ENCODE results near the gene SWAP70.

GRCh38 chr11:9726321-9727022 is 62.6 kb downstream of the SWAP70 start:
- TF ChIP-seq, protein P1, sequence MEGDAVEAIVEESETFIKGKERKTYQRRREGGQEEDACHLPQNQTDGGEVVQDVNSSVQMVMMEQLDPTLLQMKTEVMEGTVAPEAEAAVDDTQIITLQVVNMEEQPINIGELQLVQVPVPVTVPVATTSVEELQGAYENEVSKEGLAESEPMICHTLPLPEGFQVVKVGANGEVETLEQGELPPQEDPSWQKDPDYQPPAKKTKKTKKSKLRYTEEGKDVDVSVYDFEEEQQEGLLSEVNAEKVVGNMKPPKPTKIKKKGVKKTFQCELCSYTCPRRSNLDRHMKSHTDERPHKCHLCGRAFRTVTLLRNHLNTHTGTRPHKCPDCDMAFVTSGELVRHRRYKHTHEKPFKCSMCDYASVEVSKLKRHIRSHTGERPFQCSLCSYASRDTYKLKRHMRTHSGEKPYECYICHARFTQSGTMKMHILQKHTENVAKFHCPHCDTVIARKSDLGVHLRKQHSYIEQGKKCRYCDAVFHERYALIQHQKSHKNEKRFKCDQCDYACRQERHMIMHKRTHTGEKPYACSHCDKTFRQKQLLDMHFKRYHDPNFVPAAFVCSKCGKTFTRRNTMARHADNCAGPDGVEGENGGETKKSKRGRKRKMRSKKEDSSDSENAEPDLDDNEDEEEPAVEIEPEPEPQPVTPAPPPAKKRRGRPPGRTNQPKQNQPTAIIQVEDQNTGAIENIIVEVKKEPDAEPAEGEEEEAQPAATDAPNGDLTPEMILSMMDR (conservative IDR thresholded peaks at IDR 0.05 in 1 of 2, IDR thresholded peaks at IDR 0.05 in 1 of 2; ENCODE audit: low read depth in 1 of 2, low read length in 2 of 2): no peak
- TF ChIP-seq EZH2 (IDR thresholded peaks at IDR 0.05; ENCODE audit: low read length, missing control alignments): no peak

Data from fibroblast of lung (primary cell).